GM12865 (cell line): ENCODE measurements around the gene PDE7B.

Source experiments
- DNase-seq: peaks from one replicate; pipeline ENCODE4 v3.0.0; 2010; ENCODE audit warnings: low read depth
- H3K4me3 ChIP-seq: 2 replicates; pipeline ENCODE4 v1.5.1; 2011; ENCODE audit warnings: mild to moderate bottlenecking, low read depth, low read length, control low read depth
- TF ChIP-seq, protein P1 (sequence below): IDR thresholded peaks from 2 replicates; pipeline ENCODE4 v1.5.1; 2011; ENCODE audit warnings: low read length, control low read depth, low read depth, inconsistent platforms; ENCODE audit not compliant: insufficient read depth; ENCODE audit errors: missing control alignments

PDE7B gene

DNA sequence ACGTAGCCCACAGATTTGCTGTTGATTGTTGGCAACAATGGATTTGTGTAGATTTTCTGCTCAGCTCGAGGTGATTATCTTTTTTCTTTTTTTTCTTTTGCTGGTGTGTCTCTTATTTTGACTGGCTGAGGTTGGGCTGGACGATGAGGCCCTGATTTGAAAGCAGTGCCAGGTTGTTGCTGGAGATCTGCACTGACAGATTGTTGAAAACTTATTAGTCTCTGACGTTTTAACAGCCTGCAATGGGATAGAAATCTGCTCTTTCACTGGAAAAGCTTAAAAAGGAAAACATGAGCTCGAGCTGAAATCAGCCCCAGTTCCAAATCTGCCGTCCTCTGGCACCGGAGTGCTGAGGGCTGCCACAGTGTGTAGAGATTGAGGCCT lies 87.7 kb downstream of the PDE7B start:
- TF ChIP-seq, protein P1, sequence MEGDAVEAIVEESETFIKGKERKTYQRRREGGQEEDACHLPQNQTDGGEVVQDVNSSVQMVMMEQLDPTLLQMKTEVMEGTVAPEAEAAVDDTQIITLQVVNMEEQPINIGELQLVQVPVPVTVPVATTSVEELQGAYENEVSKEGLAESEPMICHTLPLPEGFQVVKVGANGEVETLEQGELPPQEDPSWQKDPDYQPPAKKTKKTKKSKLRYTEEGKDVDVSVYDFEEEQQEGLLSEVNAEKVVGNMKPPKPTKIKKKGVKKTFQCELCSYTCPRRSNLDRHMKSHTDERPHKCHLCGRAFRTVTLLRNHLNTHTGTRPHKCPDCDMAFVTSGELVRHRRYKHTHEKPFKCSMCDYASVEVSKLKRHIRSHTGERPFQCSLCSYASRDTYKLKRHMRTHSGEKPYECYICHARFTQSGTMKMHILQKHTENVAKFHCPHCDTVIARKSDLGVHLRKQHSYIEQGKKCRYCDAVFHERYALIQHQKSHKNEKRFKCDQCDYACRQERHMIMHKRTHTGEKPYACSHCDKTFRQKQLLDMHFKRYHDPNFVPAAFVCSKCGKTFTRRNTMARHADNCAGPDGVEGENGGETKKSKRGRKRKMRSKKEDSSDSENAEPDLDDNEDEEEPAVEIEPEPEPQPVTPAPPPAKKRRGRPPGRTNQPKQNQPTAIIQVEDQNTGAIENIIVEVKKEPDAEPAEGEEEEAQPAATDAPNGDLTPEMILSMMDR: no peak
- H3K4me3 ChIP-seq: no peak overlapping the region
- no peak for DNase-seq

DNA sequence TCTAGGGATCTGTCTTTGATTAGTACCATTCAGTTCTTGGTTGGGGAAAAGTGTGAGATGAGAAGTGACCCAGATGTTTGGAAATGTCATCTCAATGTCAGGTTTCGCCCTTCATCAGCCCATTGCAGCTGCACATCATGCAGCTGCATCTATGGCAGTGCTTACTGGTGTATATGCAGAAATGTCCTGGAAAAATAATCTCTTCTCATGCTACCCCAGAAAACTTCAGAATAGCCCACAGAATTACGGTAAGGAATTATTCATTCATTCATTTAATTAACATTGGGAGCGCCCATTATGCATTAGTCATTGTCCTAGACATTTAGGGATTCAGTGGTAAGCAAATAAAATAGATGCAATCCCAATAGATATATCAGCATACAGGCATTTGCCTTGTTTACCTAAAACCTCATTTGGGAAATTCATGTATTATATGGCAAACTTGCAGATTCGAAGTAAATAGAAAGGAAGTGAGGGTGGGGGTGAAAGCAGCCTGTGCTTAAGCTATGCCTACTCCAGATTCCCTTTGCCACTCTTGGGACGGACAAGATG lies 89.2 kb downstream of the PDE7B start:
- H3K4me3 ChIP-seq: no peak overlapping the region
- DNase-seq: no peak
- TF ChIP-seq, protein P1: no peak

DNA sequence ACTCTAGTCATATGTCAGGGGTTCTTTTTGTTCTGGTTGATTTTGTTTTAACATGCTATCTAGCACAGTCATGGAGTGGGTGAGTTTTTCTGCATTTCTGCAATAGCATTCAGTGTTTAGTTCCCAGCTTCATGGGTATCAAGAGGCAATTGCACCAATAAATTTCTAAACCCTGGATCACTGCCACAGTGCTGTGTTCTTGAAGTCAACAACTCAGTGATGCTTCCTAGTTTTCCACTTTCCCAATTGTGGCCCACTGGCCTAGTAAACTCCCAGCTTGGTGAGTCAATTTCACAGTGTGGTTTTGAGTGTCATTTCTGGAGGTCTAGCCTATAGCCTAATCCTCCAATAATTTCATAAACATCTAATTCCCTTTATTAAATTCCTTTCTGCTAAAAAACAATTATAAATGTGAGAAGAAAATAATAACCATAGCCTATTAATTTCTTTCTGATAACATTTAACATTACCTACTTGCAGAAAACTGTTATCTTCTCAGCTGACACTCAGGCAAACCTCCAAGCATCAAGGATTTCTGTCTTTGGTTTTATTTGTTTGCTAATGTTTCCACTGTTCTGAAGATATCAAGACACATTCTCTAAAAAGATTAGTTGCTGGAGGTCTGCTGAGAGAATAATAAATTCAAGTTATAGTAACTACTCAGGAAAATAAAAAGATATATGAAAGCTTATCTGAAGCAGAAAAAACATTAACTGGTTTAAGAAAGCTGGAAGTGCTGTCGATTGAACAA lies 89.9 kb downstream of the PDE7B start:
- no peak overlapping the region for H3K4me3 ChIP-seq
- TF ChIP-seq, protein P1: no peak
- no peak for DNase-seq

DNA sequence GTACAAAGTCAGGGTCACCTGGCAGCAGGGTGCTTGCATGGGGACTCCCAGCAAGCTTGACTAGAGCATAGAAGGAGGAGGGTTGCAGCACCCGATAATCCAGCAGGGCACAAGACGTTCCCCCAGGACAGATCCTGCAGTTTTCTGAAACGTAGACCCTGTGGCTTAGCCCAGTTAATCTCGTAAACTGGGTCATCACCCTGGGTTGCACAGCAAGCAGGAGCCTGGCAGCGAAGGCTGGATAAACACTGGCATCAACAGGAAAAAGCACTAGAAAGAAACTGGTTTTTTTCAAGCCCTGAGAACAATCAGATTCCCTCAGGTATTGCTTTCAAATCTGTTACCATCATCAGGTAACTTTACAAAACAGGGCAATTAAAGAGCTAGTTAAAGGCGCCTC lies 92.6 kb downstream of the PDE7B start:
- TF ChIP-seq, protein P1: no peak
- DNase-seq: no peak
- H3K4me3 ChIP-seq: no peak overlapping the region

DNA sequence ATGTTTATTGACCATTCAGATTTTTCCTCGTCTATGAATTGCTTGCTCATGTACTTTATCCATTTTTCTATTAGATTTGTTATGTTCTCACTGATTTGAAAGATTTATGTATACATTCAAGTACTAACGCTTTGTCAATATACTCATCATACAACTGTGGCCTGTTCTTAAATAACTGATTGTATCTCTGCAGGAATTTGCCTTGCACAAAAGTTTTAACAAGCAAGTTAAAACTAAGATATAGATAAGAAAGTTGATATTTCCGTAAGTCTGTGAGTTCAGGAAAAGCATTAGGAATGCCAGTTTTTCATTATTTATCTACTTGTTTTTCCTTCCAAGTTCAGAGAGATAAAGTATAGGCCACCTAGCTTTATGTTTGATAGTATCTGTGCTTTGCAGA lies 95.2 kb downstream of the PDE7B start:
- TF ChIP-seq, protein P1: no peak
- DNase-seq: no peak
- no peak overlapping the region for H3K4me3 ChIP-seq

DNA sequence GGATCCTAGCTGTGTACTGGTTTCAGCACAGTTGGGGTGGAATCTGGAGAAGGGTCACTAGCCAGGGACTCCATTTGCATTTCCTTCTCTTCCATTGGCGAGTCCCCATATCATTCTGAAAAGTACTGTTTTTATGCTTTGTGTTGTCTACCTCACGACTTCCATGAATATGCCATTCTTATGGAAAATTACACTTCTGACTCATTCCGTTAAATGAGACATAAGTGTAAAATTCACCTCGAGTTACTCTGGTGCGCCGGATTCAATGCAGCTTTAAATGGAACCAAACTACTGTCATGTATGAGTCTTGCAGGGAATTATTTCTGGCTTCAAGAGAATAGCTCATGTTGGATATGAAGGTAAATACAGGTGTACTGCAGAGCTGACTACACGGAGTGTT lies 99.2 kb downstream of the PDE7B start:
- no peak for DNase-seq
- TF ChIP-seq, protein P1: no peak
- H3K4me3 ChIP-seq: no peak overlapping the region

DNA sequence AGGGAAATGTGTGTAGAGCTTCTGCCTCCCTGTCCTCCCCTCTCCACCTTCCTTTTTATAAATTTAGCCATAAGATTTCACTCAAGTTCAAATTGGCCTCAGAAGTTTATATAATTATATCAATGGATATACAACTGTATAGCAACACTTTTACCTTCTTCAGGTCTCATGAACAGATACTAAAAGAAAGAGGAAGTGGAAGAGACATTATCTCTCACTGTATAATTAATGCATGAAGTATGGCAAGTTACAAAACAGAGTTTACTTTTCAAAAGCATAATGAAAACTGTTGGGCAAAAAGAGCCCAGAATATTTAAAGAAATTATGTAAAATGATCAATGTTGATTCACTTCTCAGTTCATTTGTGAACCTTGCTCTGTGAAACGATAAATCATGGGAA lies 99.7 kb downstream of the PDE7B start:
- DNase-seq: no peak
- no peak overlapping the region for H3K4me3 ChIP-seq
- TF ChIP-seq, protein P1: no peak
